MM.1S (cell line): ENCODE data around the gene LMNB1.

Experiments used
- CTCF ChIP-seq: fragments of 300-600 bp; sonication (generic); IDR thresholded peaks from 2 replicates; pipeline ENCODE4 v1.5.1; 2016; ENCODE audit warnings: antibody characterized with exemption, low read length, mixed read lengths
- EZH2 ChIP-seq: fragments of 300-600 bp; sonication (generic); optimal IDR thresholded peaks from 2 replicates; pipeline ENCODE3; 2017; ENCODE audit warnings: low read depth, mild to moderate bottlenecking, antibody characterized with exemption, low read length, mixed read lengths
- EZH2phosphoT487 ChIP-seq: fragments of 300-600 bp; sonication (generic); IDR thresholded peaks from 2 replicates; pipeline ENCODE4 v1.6.1; 2018; ENCODE audit warnings: antibody characterized with exemption, low read length

- TF ChIP-seq EZH2 (no peak), CTCF (no peak), EZH2phosphoT487 (no peak)
Observed at GRCh38 chr5:126875303-126875785, 98.4 kb downstream of the LMNB1 start.
